ENCODE measurements around the gene LAPTM5.

LAPTM5 gene

GRCh38 chr1:30712583-30712982 lies 45.0 kb downstream of the LAPTM5 start:
- no peak for DNase-seq

GRCh38 chr1:30710407-30710806 lies 47.2 kb downstream of the LAPTM5 start:
- no peak for DNase-seq

GRCh38 chr1:30708361-30708728 lies 49.2 kb downstream of the LAPTM5 start:
- DNase-seq: no peak

GRCh38 chr1:30707412-30708360 lies 49.9 kb downstream of the LAPTM5 start:
- DNase-seq: peak; percentile 60

- DNase-seq: no peak
Observed at GRCh38 chr1:30706528-30706927, 51.0 kb downstream of the LAPTM5 start.

- DNase-seq: no peak
Observed at GRCh38 chr1:30705698-30706097, 51.9 kb downstream of the LAPTM5 start.

GRCh38 chr1:30704765-30705509 lies 52.6 kb downstream of the LAPTM5 start:
- DNase-seq: no peak

GRCh38 chr1:30704271-30704670 lies 53.3 kb downstream of the LAPTM5 start:
- no peak for DNase-seq

- DNase-seq: no peak
Observed at GRCh38 chr1:30702823-30703222, 54.8 kb downstream of the LAPTM5 start.

GRCh38 chr1:30701258-30701633 lies 56.3 kb downstream of the LAPTM5 start:
- no peak for DNase-seq

GRCh38 chr1:30700528-30701257 lies 56.9 kb downstream of the LAPTM5 start:
- DNase-seq: no peak

GRCh38 chr1:30699762-30700161 lies 57.8 kb downstream of the LAPTM5 start:
- DNase-seq: no peak

- DNase-seq: no peak
Observed at GRCh38 chr1:30698401-30698981, 59.1 kb downstream of the LAPTM5 start.

GRCh38 chr1:30697571-30698376 lies 59.8 kb downstream of the LAPTM5 start:
- DNase-seq: no peak

GRCh38 chr1:30696831-30697230 lies 60.7 kb downstream of the LAPTM5 start:
- DNase-seq: no peak

GRCh38 chr1:30695439-30695841 lies 62.1 kb downstream of the LAPTM5 start:
- no peak for DNase-seq

GRCh38 chr1:30694280-30695175 lies 63.0 kb downstream of the LAPTM5 start:
- no peak for DNase-seq

GRCh38 chr1:30693822-30694221 lies 63.8 kb downstream of the LAPTM5 start:
- no peak for DNase-seq

GRCh38 chr1:30693366-30693765 lies 64.2 kb downstream of the LAPTM5 start:
- DNase-seq: no peak

- DNase-seq: no peak
Observed at GRCh38 chr1:30692948-30693301, 64.6 kb downstream of the LAPTM5 start.

Measured in activated CD4-positive, alpha-beta T cell treated with anti-CD3 and anti-CD28 coated beads, Interleukin-2, amount 50 U/mL, for 1 hour (primary cell).